Natural killer cell treated with Interleukin-12 subunit alpha and Interleukin-12 subunit beta and Interleukin-15 and Interleukin-18, amount 100 ng/mL, for 72 hours (primary cell): Measurements from ENCODE around the gene LDHAL6B. TPM values are rescaled to one million over a fixed set of nuclear protein-coding genes. Genes with fewer than 3 reads are reported as not detected.

Source experiments
- ATAC-seq, 2 donors: fragments of 150-1000 bp; cut with Tn5 transposase in 1 of 2; sonication (Bioruptor Pico), chemical (Tn5 transposase) in 1 of 2; 2 replicates each; pipeline ENCODE4 v1.10.0; 2021
- DNase-seq: peaks from one replicate; pipeline ENCODE4 v3.0.0; 2022; ENCODE audit warnings: low spot score
- H3K27ac Mint-ChIP-seq, 2 donors: 1 replicate in 1 of 2; 2 replicates in 1 of 2; pipeline ENCODE4 v1.8.0; 2022; ENCODE audit warnings: mixed read lengths in 2 of 2, mild to moderate bottlenecking in 1 of 2, moderate library complexity in 1 of 2
- H3K27me3 Mint-ChIP-seq, 2 donors: 1 replicate in 1 of 2; 2 replicates in 1 of 2; pipeline ENCODE4 v1.8.0; 2022; ENCODE audit warnings: mixed read lengths in 2 of 2
- H3K36me3 Mint-ChIP-seq: one replicate; pipeline ENCODE4 v1.8.0; 2022; ENCODE audit warnings: mixed read lengths
- H3K4me1 Mint-ChIP-seq, 2 donors: 1 replicate in 1 of 2; 2 replicates in 1 of 2; pipeline ENCODE4 v1.8.0; 2022; ENCODE audit warnings: low read depth in 2 of 2, mixed read lengths in 2 of 2, mild to moderate bottlenecking in 1 of 2
- H3K4me3 Mint-ChIP-seq: one replicate; pipeline ENCODE4 v1.8.0; 2022; ENCODE audit warnings: mixed read lengths
- H3K9me3 Mint-ChIP-seq: 2 replicates; pipeline ENCODE4 v1.8.0; 2022; ENCODE audit warnings: mixed read lengths
- total RNA-seq, 2 donors: library from RNA; stranded (reverse); gene quantifications; one replicate each; pipeline ENCODE4 v1.2.3, GENCODE V29; 2022

LDHAL6B gene
- total RNA-seq, 2 donors from 2014 or later = not detected

GRCh38 chr15:59190291-59190690 is 16.4 kb upstream of the LDHAL6B start:
- Mint-ChIP-seq H3K9me3 (no peaks in the 10 kb centered on the region), H3K27ac (no peak overlapping the region), H3K36me3 (no peaks in the 10 kb centered on the region), H3K27me3 (peaks cover 7 to 28% of the 10 kb centered on the region in 2 donors), H3K4me1 (peaks cover 5 to 6% of the 10 kb centered on the region in 2 donors), H3K4me3 (no peak overlapping the region)
- no peak for ATAC-seq
- no peak for DNase-seq

GRCh38 chr15:59191855-59192237 is 14.8 kb upstream of the LDHAL6B start:
- no peak for ATAC-seq
- H3K36me3 Mint-ChIP-seq = no peaks in the 10 kb centered on the region
- H3K9me3 Mint-ChIP-seq = no peaks in the 10 kb centered on the region
- H3K4me1 Mint-ChIP-seq = peaks cover 5 to 6% of the 10 kb centered on the region in 2 donors
- no peak overlapping the region for H3K4me3 Mint-ChIP-seq
- peaks cover 7 to 28% of the 10 kb centered on the region in 2 donors for H3K27me3 Mint-ChIP-seq
- no peak for DNase-seq
- H3K27ac Mint-ChIP-seq = no peak overlapping the region

GRCh38 chr15:59194639-59195325 is 11.9 kb upstream of the LDHAL6B start:
- no peaks in the 10 kb centered on the region for H3K36me3 Mint-ChIP-seq
- H3K4me1 Mint-ChIP-seq = peaks cover 5 to 6% of the 10 kb centered on the region in 2 donors
- H3K27me3 Mint-ChIP-seq = peaks cover 5 to 20% of the 10 kb centered on the region in 2 donors
- H3K4me3 Mint-ChIP-seq = no peak overlapping the region
- peak overlapping the region in 1 of 2 donors; percentile 34 for H3K27ac Mint-ChIP-seq
- DNase-seq = no peak
- H3K9me3 Mint-ChIP-seq = no peaks in the 10 kb centered on the region
- ATAC-seq = peak in 1 of 2 donors; percentile 27

GRCh38 chr15:59196416-59196815 is 10.2 kb upstream of the LDHAL6B start:
- H3K27ac Mint-ChIP-seq = no peak overlapping the region
- H3K4me1 Mint-ChIP-seq = peaks cover 5 to 6% of the 10 kb centered on the region in 2 donors
- H3K9me3 Mint-ChIP-seq = no peaks in the 10 kb centered on the region
- H3K27me3 Mint-ChIP-seq = peaks cover 5 to 13% of the 10 kb centered on the region in 2 donors
- DNase-seq (no peak), ATAC-seq (no peak)
- no peak overlapping the region for H3K4me3 Mint-ChIP-seq
- no peaks in the 10 kb centered on the region for H3K36me3 Mint-ChIP-seq

GRCh38 chr15:59197454-59197853 is 9.2 kb upstream of the LDHAL6B start:
- DNase-seq (no peak), ATAC-seq (no peak)
- peaks cover 3 to 5% of the 10 kb centered on the region in 2 donors for H3K27me3 Mint-ChIP-seq
- no peaks in the 10 kb centered on the region for H3K9me3 Mint-ChIP-seq
- H3K4me3 Mint-ChIP-seq = no peak overlapping the region
- peaks cover 5 to 6% of the 10 kb centered on the region in 2 donors for H3K4me1 Mint-ChIP-seq
- no peaks in the 10 kb centered on the region for H3K36me3 Mint-ChIP-seq
- no peak overlapping the region for H3K27ac Mint-ChIP-seq

- H3K36me3 Mint-ChIP-seq = no peaks in the 10 kb centered on the region
- H3K4me1 Mint-ChIP-seq = peaks cover 2% of the 10 kb centered on the region in 2 donors
- DNase-seq = no peak
- no peaks in the 10 kb centered on the region for H3K9me3 Mint-ChIP-seq
- no peak overlapping the region for H3K27ac Mint-ChIP-seq
- no peak for ATAC-seq
- H3K4me3 Mint-ChIP-seq = no peak overlapping the region
- H3K27me3 Mint-ChIP-seq = peaks cover 0 to 2% of the 10 kb centered on the region in 2 donors
Measured at GRCh38 chr15:59199626-59200465, 6.8 kb upstream of the LDHAL6B start.

- Mint-ChIP-seq H3K4me3 (no peak overlapping the region), H3K27ac (no peak overlapping the region), H3K27me3 (peaks cover 0 to 2% of the 10 kb centered on the region in 2 donors), H3K4me1 (no peaks in the 10 kb centered on the region), H3K9me3 (no peaks in the 10 kb centered on the region), H3K36me3 (no peaks in the 10 kb centered on the region)
- ATAC-seq = no peak
- no peak for DNase-seq
Measured at GRCh38 chr15:59200560-59200959, 6.1 kb upstream of the LDHAL6B start.

- Mint-ChIP-seq H3K27ac (no peak overlapping the region), H3K9me3 (no peaks in the 10 kb centered on the region), H3K4me3 (no peak overlapping the region), H3K36me3 (no peaks in the 10 kb centered on the region), H3K4me1 (peaks cover 0 to 3% of the 10 kb centered on the region in 2 donors), H3K27me3 (peaks cover 0 to 2% of the 10 kb centered on the region in 2 donors)
- ATAC-seq (no peak), DNase-seq (no peak)
Measured at GRCh38 chr15:59203008-59203407, 3.6 kb upstream of the LDHAL6B start.

GRCh38 chr15:59203657-59204056 is 3.0 kb upstream of the LDHAL6B start:
- DNase-seq = no peak
- Mint-ChIP-seq H3K4me1 (peaks cover 0 to 3% of the 10 kb centered on the region in 2 donors), H3K27ac (no peak overlapping the region), H3K36me3 (no peaks in the 10 kb centered on the region), H3K27me3 (peaks cover 0 to 2% of the 10 kb centered on the region in 2 donors), H3K4me3 (no peak overlapping the region), H3K9me3 (no peaks in the 10 kb centered on the region)
- no peak for ATAC-seq

GRCh38 chr15:59205839-59206622 is 612 bp upstream of the LDHAL6B start:
- ATAC-seq (no peak), DNase-seq (no peak)
- Mint-ChIP-seq H3K27ac (no peak overlapping the region), H3K4me1 (peaks cover 0 to 3% of the 10 kb centered on the region in 2 donors), H3K27me3 (peaks cover 0 to 2% of the 10 kb centered on the region in 2 donors), H3K9me3 (no peaks in the 10 kb centered on the region), H3K36me3 (no peaks in the 10 kb centered on the region), H3K4me3 (no peak overlapping the region)

- Mint-ChIP-seq H3K4me3 (no peak overlapping the region), H3K27ac (no peak overlapping the region), H3K9me3 (no peaks in the 10 kb centered on the region), H3K36me3 (no peaks in the 10 kb centered on the region), H3K4me1 (peaks cover 0 to 3% of the 10 kb centered on the region in 2 donors), H3K27me3 (peaks cover 0 to 2% of the 10 kb centered on the region in 2 donors)
- DNase-seq (no peak), ATAC-seq (no peak)
Measured at GRCh38 chr15:59208613-59209249, 2.1 kb downstream of the LDHAL6B start.

GRCh38 chr15:59210186-59210585 is 3.5 kb downstream of the LDHAL6B start:
- H3K4me3 Mint-ChIP-seq = no peak overlapping the region
- H3K9me3 Mint-ChIP-seq = no peaks in the 10 kb centered on the region
- H3K4me1 Mint-ChIP-seq = peaks cover 0 to 3% of the 10 kb centered on the region in 2 donors
- H3K36me3 Mint-ChIP-seq = no peaks in the 10 kb centered on the region
- ATAC-seq (no peak), DNase-seq (no peak)
- H3K27me3 Mint-ChIP-seq = peaks cover 2 to 7% of the 10 kb centered on the region in 2 donors
- no peak overlapping the region for H3K27ac Mint-ChIP-seq

GRCh38 chr15:59216911-59217310 is 10.3 kb downstream of the LDHAL6B start:
- Mint-ChIP-seq H3K27ac (no peak overlapping the region), H3K4me3 (no peak overlapping the region), H3K27me3 (peaks cover 2 to 19% of the 10 kb centered on the region in 2 donors), H3K9me3 (no peaks in the 10 kb centered on the region), H3K36me3 (no peaks in the 10 kb centered on the region), H3K4me1 (no peaks in the 10 kb centered on the region)
- DNase-seq (no peak), ATAC-seq (no peak)
